PC-9 (cell line): ENCODE measurements around the gene IKZF4. TPM values are rescaled to one million over a fixed set of nuclear protein-coding genes. Genes with fewer than 3 reads are reported as not detected.
"Not testable (repeated sequence)": the region's sequence is repeated elsewhere in the genome, so short reads cannot be mapped to it uniquely, and the experiment has no call there.

Experiments used
- BruUV-seq: library from RNA; stranded (reverse); fragments of 400-500 nt; replicated peaks from 2 replicates; lab custom pipeline; 2021; lab: Mats Ljungman, UMichigan
- CTCF ChIA-PET: fragments of 300-600 bp; sonication (Branson Sonifier 250); formaldehyde crosslinking; loops from one replicate; lab custom pipeline; 2022; ENCODE audit warnings: antibody characterized with exemption; lab: Charles Lee
- POLR2A ChIA-PET: fragments of 300-600 bp; sonication (Branson Sonifier 250); formaldehyde crosslinking; loops from one replicate; lab custom pipeline; 2022; ENCODE audit warnings: antibody characterized with exemption; ENCODE audit not compliant: unreplicated experiment; lab: Charles Lee
- DNase-seq, 2 experiments: peaks; one replicate each; pipeline versions ENCODE4 v3.0.0 to v3.0.0-alpha.2; 2015 to 2022; ENCODE audit warnings: mixed read lengths in 1 of 2
- H2AFZ ChIP-seq: fragments of 200-600 bp; sonication (generic); 2 replicates; pipeline ENCODE4 v1.8.1; 2017; ENCODE audit warnings: antibody characterized with exemption
- H3F3A ChIP-seq: fragments of 200-600 bp; sonication (generic); 2 replicates; pipeline ENCODE4 v1.8.1; 2017; ENCODE audit warnings: antibody characterized with exemption, mild to moderate bottlenecking, low read depth; ENCODE audit not compliant: insufficient read depth
- H3K27ac ChIP-seq: fragments of 200-600 bp; sonication (generic); 2 replicates; pipeline ENCODE4 v1.6.1; 2016; ENCODE audit warnings: mixed run types
- H3K27me3 ChIP-seq: fragments of 200-600 bp; sonication (generic); 2 replicates; pipeline ENCODE4 v1.6.1; 2016; ENCODE audit warnings: low read depth, mixed run types; ENCODE audit not compliant: insufficient read depth
- H3K36me3 ChIP-seq: fragments of 200-600 bp; sonication (generic); 2 replicates; pipeline ENCODE4 v1.6.1; 2016; ENCODE audit warnings: low read depth, mixed run types
- H3K4me1 ChIP-seq: fragments of 200-600 bp; sonication (generic); replicated peaks from 2 replicates; pipeline ENCODE4 v1.6.1; 2016; ENCODE audit warnings: mixed run types; ENCODE audit not compliant: insufficient read depth
- H3K4me2 ChIP-seq: fragments of 200-600 bp; sonication (generic); 2 replicates; pipeline ENCODE4 v1.6.1; 2017; ENCODE audit warnings: mixed run types
- H3K4me3 ChIP-seq: fragments of 200-600 bp; sonication (generic); 2 replicates; pipeline ENCODE4 v1.6.1; 2016; ENCODE audit warnings: mixed run types
- H3K79me2 ChIP-seq: fragments of 200-600 bp; sonication (generic); 2 replicates; pipeline ENCODE4 v1.6.1; 2017; ENCODE audit warnings: low read depth, mixed run types
- H3K9me2 ChIP-seq: fragments of 200-600 bp; sonication (generic); 2 replicates; pipeline ENCODE4 v1.8.1; 2017; ENCODE audit warnings: mild to moderate bottlenecking; ENCODE audit not compliant: insufficient read depth
- H3K9me3 ChIP-seq: fragments of 200-600 bp; sonication (generic); 2 replicates; pipeline ENCODE4 v1.8.1; 2016; ENCODE audit warnings: low read depth; ENCODE audit not compliant: insufficient read depth
- H4K20me1 ChIP-seq: fragments of 200-600 bp; sonication (generic); 2 replicates; pipeline ENCODE4 v1.8.1; 2017; ENCODE audit not compliant: insufficient read depth
- EZH2 ChIP-seq: fragments of 200-600 bp; sonication (generic); IDR thresholded peaks from 2 replicates; pipeline ENCODE4 v1.8.0; 2017; ENCODE audit warnings: antibody characterized with exemption, low read depth
- intact Hi-C: fragments of 100-400 bp; cut with micrococcal nuclease; formaldehyde crosslinking; loops from one replicate; pipeline ENCODE4 v1.10.0; 2022; ENCODE audit not compliant: unreplicated experiment
- total RNA-seq: library from RNA; stranded (reverse); gene quantifications from 2 replicates; pipeline ENCODE4 v1.2.3, GENCODE V29; 2021
- TF ChIP-seq, protein P1 (sequence below): fragments of 200-600 bp; sonication (generic); conservative IDR thresholded peaks from 2 replicates; pipeline ENCODE4 v1.6.1; 2017; ENCODE audit warnings: mixed run types, antibody characterized with exemption, mild to moderate bottlenecking, moderate library complexity

The IKZF4 gene
- total RNA-seq, 1 experiment from 2014 or later: 7.4 TPM

DNA sequence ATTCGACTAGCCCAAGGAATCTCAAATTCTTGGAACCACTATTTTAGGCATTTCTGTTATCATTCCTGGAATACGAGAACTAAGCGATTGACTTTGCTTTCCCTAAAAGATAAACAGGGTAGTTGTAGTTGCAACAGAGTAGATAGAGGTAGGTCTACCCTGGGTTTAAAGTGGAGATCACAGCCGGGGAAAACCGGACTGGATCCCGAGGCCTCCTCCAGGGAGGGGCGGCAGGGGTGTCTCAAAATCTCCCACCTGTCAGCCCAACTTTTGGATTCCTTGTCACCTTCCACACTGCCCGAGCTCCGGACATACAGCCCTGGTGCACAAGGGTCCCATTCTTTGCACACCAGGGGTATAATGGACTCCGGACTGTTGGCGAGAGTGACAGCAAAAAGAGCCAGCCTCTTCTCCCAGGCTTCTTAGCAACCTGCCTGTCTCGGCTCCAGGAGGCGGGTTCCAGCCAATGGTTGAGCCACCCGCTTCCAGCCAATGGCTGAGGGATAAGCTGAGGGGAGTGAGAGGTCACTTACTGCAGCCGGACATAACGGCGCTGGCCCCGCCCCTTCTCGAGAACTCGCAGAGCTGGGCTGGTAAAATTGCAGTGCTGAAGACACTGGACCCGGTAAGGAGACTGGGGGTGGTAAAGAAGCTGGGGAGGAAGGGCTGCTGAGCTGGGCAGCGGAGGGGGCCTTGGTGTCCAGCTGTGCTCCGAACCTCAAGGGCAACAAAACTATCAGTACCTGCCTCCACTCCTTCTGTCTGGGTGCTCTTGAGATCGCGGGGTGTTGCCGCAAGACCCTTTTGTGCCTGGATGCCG lies 23.9 kb upstream of the IKZF4 start, which contains the start of gene SUOX:
TSS of gene SUOX (plus strand) at position 562 of the 820 bp plus-strand sequence. CDS start 4,946 bp downstream, outside the sequence.
- BruUV-seq: TSS peak; percentile 55

DNA sequence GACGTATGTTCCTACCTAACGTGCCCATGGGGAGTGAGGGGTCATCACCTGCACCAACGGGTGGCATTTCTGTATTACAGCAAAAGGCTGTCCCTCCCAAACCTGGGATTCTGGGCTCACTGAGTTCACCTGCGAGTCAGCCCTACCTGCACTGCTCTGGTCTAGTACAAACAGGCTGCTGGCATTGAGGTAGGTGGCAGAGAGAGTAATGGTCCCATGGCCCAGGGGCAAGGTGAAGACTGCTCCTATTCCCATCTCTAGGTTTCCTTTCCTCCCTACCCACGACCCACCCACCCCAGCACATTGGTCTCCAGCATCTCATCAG lies 23.3 kb upstream of the IKZF4 start:
- Histone ChIP-seq H3K27ac (no peak overlapping the region), H3K4me2 (peak overlapping the region; percentile 89), H2AFZ (peak overlapping the region; percentile 92), H3K4me1 (peaks cover 9% of the 10 kb centered on the region), H3K4me3 (peak overlapping the region; percentile 70), H3K9me2 (no peaks in the 10 kb centered on the region), H3F3A (peaks cover 22% of the 10 kb centered on the region; the same call in 1 of the 2 replicates), H4K20me1 (no peaks in the 10 kb centered on the region), H3K9me3 (no peaks in the 10 kb centered on the region), H3K36me3 (no peaks in the 10 kb centered on the region), H3K79me2 (peaks cover 5% of the 10 kb centered on the region; the same call in 1 of the 2 replicates), H3K27me3 (no peaks in the 10 kb centered on the region)
- TF ChIP-seq EZH2: no peak
- TF ChIP-seq, protein P1, sequence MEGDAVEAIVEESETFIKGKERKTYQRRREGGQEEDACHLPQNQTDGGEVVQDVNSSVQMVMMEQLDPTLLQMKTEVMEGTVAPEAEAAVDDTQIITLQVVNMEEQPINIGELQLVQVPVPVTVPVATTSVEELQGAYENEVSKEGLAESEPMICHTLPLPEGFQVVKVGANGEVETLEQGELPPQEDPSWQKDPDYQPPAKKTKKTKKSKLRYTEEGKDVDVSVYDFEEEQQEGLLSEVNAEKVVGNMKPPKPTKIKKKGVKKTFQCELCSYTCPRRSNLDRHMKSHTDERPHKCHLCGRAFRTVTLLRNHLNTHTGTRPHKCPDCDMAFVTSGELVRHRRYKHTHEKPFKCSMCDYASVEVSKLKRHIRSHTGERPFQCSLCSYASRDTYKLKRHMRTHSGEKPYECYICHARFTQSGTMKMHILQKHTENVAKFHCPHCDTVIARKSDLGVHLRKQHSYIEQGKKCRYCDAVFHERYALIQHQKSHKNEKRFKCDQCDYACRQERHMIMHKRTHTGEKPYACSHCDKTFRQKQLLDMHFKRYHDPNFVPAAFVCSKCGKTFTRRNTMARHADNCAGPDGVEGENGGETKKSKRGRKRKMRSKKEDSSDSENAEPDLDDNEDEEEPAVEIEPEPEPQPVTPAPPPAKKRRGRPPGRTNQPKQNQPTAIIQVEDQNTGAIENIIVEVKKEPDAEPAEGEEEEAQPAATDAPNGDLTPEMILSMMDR: no peak
- POLR2A ChIA-PET: interaction anchor here (0.6 to 1.2 kb wide), 7 partner anchors 10 to 362 kb away, joined by 3 to 8 read pairs (median 6); partner anchors contain the start of genes PA2G4, PYM1, RAB5B and STAT2
- DNase-seq: peak in 1 of 2 experiments; percentile 29
- intact Hi-C loops: loop anchor here (1.0 to 2.0 kb wide), 3 partner anchors 44 to 191 kb away; partner anchors contain the start of genes PA2G4, RPS26 and SMARCC2
- CTCF ChIA-PET: interaction anchor here (0.6 to 2.2 kb wide), 6 partner anchors 10 to 275 kb away, joined by 4 to 10 read pairs (median 7); partner anchors contain the start of gene RAB5B
- BruUV-seq: TSS peak; percentile 17

More for the DNA sequence above, 23.9 kb upstream of the IKZF4 start, which contains the start of gene SUOX:
- no peaks in the 10 kb centered on the region for H3K9me3 ChIP-seq
- intact Hi-C loops: loop anchor here (1.0 to 2.0 kb wide), 4 partner anchors 32 to 192 kb away; partner anchors contain the start of genes PA2G4, RPS26 and SMARCC2
- peak within 1 kb of the TSS; percentile 92 for H2AFZ ChIP-seq
- no peaks in the 10 kb centered on the region for H3K36me3 ChIP-seq
- H3K79me2 ChIP-seq: peaks cover 5% of the 10 kb centered on the region; the same call in 1 of the 2 replicates
- peaks cover 9% of the 10 kb centered on the region for H3K4me1 ChIP-seq
- ChIA-PET POLR2A (interaction anchor here (0.6 to 1.2 kb wide), 8 partner anchors 10 to 1748 kb away, joined by 3 to 8 read pairs (median 6); partner anchors contain the start of genes PA2G4, PYM1, RAB5B and STAT2), CTCF (interaction anchor here (0.6 to 2.2 kb wide), 9 partner anchors 10 to 274 kb away, joined by 3 to 10 read pairs (median 6); partner anchors contain the start of gene RAB5B)
- no peaks in the 10 kb centered on the region for H3K27me3 ChIP-seq
- H3K4me3 ChIP-seq: peak within 1 kb of the TSS; percentile 70
- H3F3A ChIP-seq: peaks cover 22% of the 10 kb centered on the region; the same call in 1 of the 2 replicates
- TF ChIP-seq, protein P1: no peak; the same call in 1 of the 2 replicates
- no peak for TF ChIP-seq EZH2
- DNase-seq: peak; percentile 94 to 95
- H3K4me2 ChIP-seq: peak within 1 kb of the TSS; percentile 89
- no peak within 1 kb of the TSS for H3K27ac ChIP-seq
- no peaks in the 10 kb centered on the region for H3K9me2 ChIP-seq
- no peaks in the 10 kb centered on the region for H4K20me1 ChIP-seq

DNA sequence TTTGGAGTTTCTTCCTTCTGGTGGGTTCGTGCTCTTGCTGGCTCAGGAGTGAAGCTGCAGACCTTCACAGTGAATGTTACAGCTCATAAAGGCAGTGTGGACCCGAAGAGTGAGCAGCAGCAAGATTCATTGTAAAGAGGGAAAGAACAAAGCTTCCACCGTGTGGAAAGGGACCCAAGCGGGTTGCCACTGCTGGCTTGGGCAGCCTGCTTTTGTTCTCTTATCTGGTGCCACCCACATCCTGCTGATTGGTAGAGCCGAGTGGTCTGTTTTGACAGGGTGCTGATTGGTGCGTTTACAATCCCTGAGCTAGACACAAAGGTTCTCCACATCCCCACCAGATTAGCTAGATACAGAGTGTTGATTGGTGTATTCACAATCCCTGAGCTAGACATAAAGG lies 21.3 kb upstream of the IKZF4 start:
- H3K4me1 ChIP-seq, H3K27me3 ChIP-seq, H3K27ac ChIP-seq, H3K36me3 ChIP-seq, POLR2A ChIA-PET, CTCF ChIA-PET, H3K9me2 ChIP-seq, intact Hi-C loops, H4K20me1 ChIP-seq, DNase-seq, BruUV-seq, H3K4me3 ChIP-seq, H2AFZ ChIP-seq, H3K4me2 ChIP-seq, H3K79me2 ChIP-seq, H3K9me3 ChIP-seq: not testable (repeated sequence)
- H3F3A ChIP-seq: peaks cover 14% of the 10 kb centered on the region; the same call in 1 of the 2 replicates

DNA sequence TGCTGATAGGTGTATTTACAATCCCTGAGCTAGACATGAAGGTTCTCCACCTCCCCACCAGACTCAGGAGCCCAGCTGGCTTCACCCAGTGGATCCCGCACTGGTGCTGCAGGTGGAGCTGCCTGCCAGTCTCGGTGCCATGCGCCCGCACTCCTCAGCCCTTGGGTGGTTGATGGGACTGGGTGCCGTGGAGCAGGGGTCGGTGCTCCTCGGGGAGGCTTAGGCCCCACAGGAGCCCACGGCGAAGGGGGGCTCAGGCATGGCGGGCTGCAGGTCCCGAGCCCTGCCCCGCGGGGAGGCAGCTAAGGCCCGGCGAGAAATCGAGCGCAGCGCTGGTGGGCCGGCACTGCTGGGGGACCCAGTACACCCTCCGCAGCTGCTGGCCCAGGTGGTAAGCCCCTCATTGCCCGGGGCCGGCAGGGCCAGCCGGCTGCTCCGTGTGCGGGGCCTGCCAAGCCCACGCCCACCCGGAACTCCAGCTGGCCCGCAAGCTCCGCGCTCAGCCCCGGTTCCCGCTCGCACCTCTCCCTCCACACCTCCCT lies 20.8 kb upstream of the IKZF4 start:
- H3K27me3 ChIP-seq, intact Hi-C loops, H3K4me1 ChIP-seq, BruUV-seq, H3K27ac ChIP-seq, H3K9me2 ChIP-seq, H3K9me3 ChIP-seq, H3K4me2 ChIP-seq, H3K4me3 ChIP-seq, H4K20me1 ChIP-seq, H2AFZ ChIP-seq, DNase-seq, H3K36me3 ChIP-seq, H3K79me2 ChIP-seq, CTCF ChIA-PET: not testable (repeated sequence)
- POLR2A ChIA-PET: interaction anchor here (0.7 kb wide), 1 partner anchor 483 kb away, joined by 4 read pairs; no protein-coding TSS in a partner anchor
- H3F3A ChIP-seq: peaks cover 11% of the 10 kb centered on the region
